ENCODE results near the gene SPP1.

- TF ChIP-seq CTCF (IDR thresholded peaks at IDR 0.05) (no peak), TEAD4 (IDR thresholded peaks at IDR 0.05; ENCODE audit: borderline replicate concordance, insufficient read depth) (no peak), EZH2phosphoT487 (IDR thresholded peaks at IDR 0.05; ENCODE audit: borderline replicate concordance, low read depth) (no peak), FOXJ3 (CRISPR knock-in tag; IDR thresholded peaks at IDR 0.05) (no peak), SMC3 (IDR thresholded peaks at IDR 0.05; ENCODE audit: low read depth, low read length) (no peak), GABPA (IDR thresholded peaks at IDR 0.05; ENCODE audit: low read depth) (no peak)
Observed at GRCh38 chr4:88030565-88031310, 55.2 kb downstream of the SPP1 start.

Measured in SK-N-SH (cell line).